Esophagus muscularis mucosa (tissue), 4 donors: Measurements from ENCODE around the gene ACACB. TPM values are rescaled to one million over a fixed set of nuclear protein-coding genes. Genes with fewer than 3 reads are reported as not detected.

Experiments
- DNase-seq: peaks from one replicate; pipeline ENCODE4 v3.0.0-alpha.2; 2017; ENCODE audit errors: extremely low spot score
- H3K27ac ChIP-seq, 4 donors: fragments of 200-600 bp; sonication (generic); replicated peaks in 1 of 4; 1 replicate in 3 of 4; 2 replicates in 1 of 4; pipeline ENCODE4 v1.5.1; 2016 to 2019; ENCODE audit warnings: mild to moderate bottlenecking in 1 of 4
- H3K27me3 ChIP-seq, 4 donors: fragments of 200-600 bp; sonication (generic); one replicate each; pipeline versions ENCODE4 v1.5.1 to v1.6.0; 2016 to 2019
- H3K36me3 ChIP-seq, 4 donors: fragments of 200-600 bp; sonication (generic); one replicate each; pipeline ENCODE4 v1.5.1; 2016 to 2019
- H3K4me1 ChIP-seq, 4 donors: fragments of 200-600 bp; sonication (generic); one replicate each; pipeline ENCODE4 v1.5.1; 2016 to 2019
- H3K4me3 ChIP-seq, 4 donors: fragments of 200-600 bp; sonication (generic); 1 replicate in 2 of 4; 2 replicates in 2 of 4; pipeline ENCODE4 v1.5.1; 2016 to 2019; ENCODE audit warnings: mild to moderate bottlenecking in 4 of 4, moderate library complexity in 1 of 4
- H3K9me3 ChIP-seq, 4 donors: fragments of 200-600 bp; sonication (generic); 1 replicate in 3 of 4; 2 replicates in 1 of 4; pipeline ENCODE4 v1.5.1; 2016 to 2019
- EP300 ChIP-seq: sonication (generic); formaldehyde crosslinking; IDR thresholded peaks from one replicate; pipeline ENCODE4 v1.6.1; 2017; ENCODE audit warnings: antibody characterized with exemption
- POLR2A ChIP-seq: fragments of 450-650 bp; IDR thresholded peaks from one replicate; pipeline ENCODE4 v1.6.1; 2017; ENCODE audit warnings: antibody characterized with exemption, moderate library complexity, mild to moderate bottlenecking, low read depth
- POLR2AphosphoS5 ChIP-seq, 2 donors: sonication (generic); formaldehyde crosslinking; IDR thresholded peaks; one replicate each; pipeline ENCODE4 v1.6.1; 2017; ENCODE audit warnings: antibody characterized with exemption in 2 of 2
- WGBS: methylation state at CpG from one replicate; pipeline ENCODE4 v1.1.5; 2018; 5-methylcytosine and 5-hydroxymethylcytosine counted together
- intact Hi-C: fragments of 100-400 bp; cut with DNase I; formaldehyde crosslinking; loops from one replicate; pipeline ENCODE4 v1.15.1; 2023
- total RNA-seq, 4 donors: library from RNA; depleted of rRNA; stranded (reverse); fragments of >200 nt; gene quantifications; one replicate each; pipeline versions ENCODE4 v1.1.0 to v1.2.1, GENCODE V29; 2016
- TF ChIP-seq, protein P1 (sequence below), 3 experiments: fragments of 200-600 bp in 2 of 3; fragments of 450-650 bp in 1 of 3; sonication (generic) in 2 of 3; IDR thresholded peaks; one replicate each; pipeline ENCODE4 v1.5.1; 2017 to 2019; ENCODE audit warnings: antibody characterized with exemption in 3 of 3, mild to moderate bottlenecking in 2 of 3, moderate library complexity in 1 of 3

ACACB gene
- total RNA-seq, 4 donors from 2014 or later: 59.6 to 134 (median 108) TPM

- no peak for DNase-seq
- intact Hi-C loops: no loop called here
- 80% methylated on average over 6 of the region's 16 CpGs for WGBS
- H3K4me3 ChIP-seq: no peak overlapping the region
- no peaks in the 10 kb centered on the region for H3K27me3 ChIP-seq
- peaks cover 75 to 100% (median 96%) of the 10 kb centered on the region in 4 donors for H3K36me3 ChIP-seq
- TF ChIP-seq POLR2AphosphoS5 (IDR thresholded peaks at IDR 0.05) (no peak), EP300 (no peak), POLR2A (no peak)
- TF ChIP-seq, protein P1, sequence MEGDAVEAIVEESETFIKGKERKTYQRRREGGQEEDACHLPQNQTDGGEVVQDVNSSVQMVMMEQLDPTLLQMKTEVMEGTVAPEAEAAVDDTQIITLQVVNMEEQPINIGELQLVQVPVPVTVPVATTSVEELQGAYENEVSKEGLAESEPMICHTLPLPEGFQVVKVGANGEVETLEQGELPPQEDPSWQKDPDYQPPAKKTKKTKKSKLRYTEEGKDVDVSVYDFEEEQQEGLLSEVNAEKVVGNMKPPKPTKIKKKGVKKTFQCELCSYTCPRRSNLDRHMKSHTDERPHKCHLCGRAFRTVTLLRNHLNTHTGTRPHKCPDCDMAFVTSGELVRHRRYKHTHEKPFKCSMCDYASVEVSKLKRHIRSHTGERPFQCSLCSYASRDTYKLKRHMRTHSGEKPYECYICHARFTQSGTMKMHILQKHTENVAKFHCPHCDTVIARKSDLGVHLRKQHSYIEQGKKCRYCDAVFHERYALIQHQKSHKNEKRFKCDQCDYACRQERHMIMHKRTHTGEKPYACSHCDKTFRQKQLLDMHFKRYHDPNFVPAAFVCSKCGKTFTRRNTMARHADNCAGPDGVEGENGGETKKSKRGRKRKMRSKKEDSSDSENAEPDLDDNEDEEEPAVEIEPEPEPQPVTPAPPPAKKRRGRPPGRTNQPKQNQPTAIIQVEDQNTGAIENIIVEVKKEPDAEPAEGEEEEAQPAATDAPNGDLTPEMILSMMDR (IDR thresholded peaks at IDR 0.05): no peak
- no peak overlapping the region for H3K27ac ChIP-seq
- peaks cover 0 to under 1% (median 0%) of the 10 kb centered on the region in 4 donors for H3K4me1 ChIP-seq
- H3K9me3 ChIP-seq: peaks cover 0 to 12% (median 2%) of the 10 kb centered on the region in 4 donors
Measured at GRCh38 chr12:109258607-109259544, 142.5 kb downstream of the ACACB start.

GRCh38 chr12:109259545-109259895 is 143.1 kb downstream of the ACACB start:
- Histone ChIP-seq H3K27ac (no peak overlapping the region), H3K9me3 (peaks cover 0 to 8% (median 0%) of the 10 kb centered on the region in 4 donors), H3K4me3 (no peak overlapping the region), H3K27me3 (no peaks in the 10 kb centered on the region), H3K4me1 (peaks cover 0 to 7% (median 4%) of the 10 kb centered on the region in 4 donors), H3K36me3 (peaks cover 78 to 100% (median 96%) of the 10 kb centered on the region in 4 donors)
- DNase-seq: no peak
- intact Hi-C loops: no loop called here
- WGBS: 80% methylated on average over 1 of the region's 1 CpG
- no peak for TF ChIP-seq EP300
- no peak for TF ChIP-seq POLR2A
- TF ChIP-seq, protein P1 (IDR thresholded peaks at IDR 0.05): no peak
- TF ChIP-seq POLR2AphosphoS5 (IDR thresholded peaks at IDR 0.05): no peak

- peaks cover 80 to 100% (median 96%) of the 10 kb centered on the region in 4 donors for H3K36me3 ChIP-seq
Measured at GRCh38 chr12:109261087-109261486, 144.7 kb downstream of the ACACB start.

GRCh38 chr12:109261939-109262338 is 145.6 kb downstream of the ACACB start:
- Histone ChIP-seq H3K9me3 (peaks cover 0 to 8% (median 0%) of the 10 kb centered on the region in 4 donors), H3K36me3 (peaks cover 80 to 100% (median 94%) of the 10 kb centered on the region in 4 donors)

More at GRCh38 chr12:109261087-109261486, 144.7 kb downstream of the ACACB start:
- H3K4me1 ChIP-seq: peaks cover 0 to 12% (median 10%) of the 10 kb centered on the region in 4 donors
- DNase-seq: no peak
- H3K27me3 ChIP-seq: no peaks in the 10 kb centered on the region
- intact Hi-C loops: no loop called here
- no peak overlapping the region for H3K4me3 ChIP-seq
- WGBS: 100% methylated on average over 1 of the region's 1 CpG
- peaks cover 0 to 8% (median 0%) of the 10 kb centered on the region in 4 donors for H3K9me3 ChIP-seq
- TF ChIP-seq POLR2A: no peak
- TF ChIP-seq, protein P1 (IDR thresholded peaks at IDR 0.05): no peak
- no peak for TF ChIP-seq POLR2AphosphoS5 (IDR thresholded peaks at IDR 0.05)
- no peak for TF ChIP-seq EP300
- H3K27ac ChIP-seq: no peak overlapping the region

More at GRCh38 chr12:109261939-109262338, 145.6 kb downstream of the ACACB start:
- intact Hi-C loops: no loop called here
- no peak for TF ChIP-seq POLR2A
- TF ChIP-seq, protein P1 (IDR thresholded peaks at IDR 0.05): no peak
- TF ChIP-seq EP300: no peak
- TF ChIP-seq POLR2AphosphoS5 (IDR thresholded peaks at IDR 0.05): no peak
- no peak for DNase-seq
- 84% methylated on average over 2 of the region's 2 CpGs for WGBS
- no peak overlapping the region for H3K4me3 ChIP-seq
- no peaks in the 10 kb centered on the region for H3K27me3 ChIP-seq
- peaks cover 0 to 12% (median 10%) of the 10 kb centered on the region in 4 donors for H3K4me1 ChIP-seq
- H3K27ac ChIP-seq: no peak overlapping the region
